22Rv1 (cell line): ENCODE results near the gene LGALS7B.

Experiments used
- H3K27ac ChIP-seq: fragments of 450-650 bp; 2 replicates; pipeline ENCODE4 v1.5.1; 2017
- CTCF ChIP-seq: fragments of 450-650 bp; IDR thresholded peaks from 2 replicates; pipeline ENCODE4 v1.5.1; 2017; ENCODE audit warnings: mild to moderate bottlenecking
- ZFX ChIP-seq: fragments of 450-650 bp; IDR thresholded peaks from 2 replicates; pipeline ENCODE4 v1.6.1; 2017; ENCODE audit warnings: antibody characterized with exemption, borderline replicate concordance

LGALS7B gene

GRCh38 chr19:38838208-38838985 is 49.4 kb downstream of the LGALS7B start:
- no peak for TF ChIP-seq CTCF
- TF ChIP-seq ZFX = no peak
- peak overlapping the region; percentile 100 for H3K27ac ChIP-seq

- H3K27ac ChIP-seq = peak overlapping the region; percentile 100
- no peak for TF ChIP-seq CTCF
- no peak for TF ChIP-seq ZFX
Measured at GRCh38 chr19:38838986-38839761, 50.2 kb downstream of the LGALS7B start.

GRCh38 chr19:38839816-38840582 is 51.0 kb downstream of the LGALS7B start:
- peak overlapping the region; percentile 100 for H3K27ac ChIP-seq
- TF ChIP-seq ZFX = no peak

GRCh38 chr19:38840583-38840968 is 51.6 kb downstream of the LGALS7B start:
- TF ChIP-seq ZFX = no peak
- no peak for TF ChIP-seq CTCF
- peak overlapping the region; percentile 100 for H3K27ac ChIP-seq
